H9 (cell line): ENCODE data around the gene SELPLG. TPM values are rescaled to one million over a fixed set of nuclear protein-coding genes. Genes with fewer than 3 reads are reported as not detected.

Experiments used
- DNase-seq: peaks from one replicate; pipeline ENCODE4 v3.0.0-alpha.2; 2017
- H2AFZ ChIP-seq: one replicate; pipeline ENCODE4 v1.6.1; 2013; ENCODE audit warnings: mild to moderate bottlenecking, low read length, control low read depth, moderate library complexity
- H2AK5ac ChIP-seq: 2 replicates; pipeline ENCODE4 v1.6.1; 2013; ENCODE audit warnings: low read length, control low read depth, mixed read lengths; ENCODE audit not compliant: insufficient read length
- H2BK120ac ChIP-seq: one replicate; pipeline ENCODE4 v1.6.1; 2013; ENCODE audit warnings: low read depth, mild to moderate bottlenecking, low read length, control low read depth, inconsistent platforms; ENCODE audit not compliant: poor library complexity, severe bottlenecking
- H2BK12ac ChIP-seq: 2 replicates; pipeline ENCODE4 v1.6.1; 2013; ENCODE audit warnings: low read length, control low read depth, mixed read lengths, low read depth; ENCODE audit not compliant: insufficient read length
- H2BK15ac ChIP-seq: 2 replicates; pipeline ENCODE4 v1.6.1; 2013; ENCODE audit warnings: low read depth, low read length, control low read depth
- H2BK20ac ChIP-seq: one replicate; pipeline ENCODE4 v1.6.1; 2013; ENCODE audit warnings: low read depth, mild to moderate bottlenecking, low read length, control low read depth, inconsistent platforms; ENCODE audit not compliant: poor library complexity, severe bottlenecking
- H2BK5ac ChIP-seq: 2 replicates; pipeline ENCODE4 v1.6.1; 2013; ENCODE audit warnings: low read length, control low read depth, mixed read lengths; ENCODE audit not compliant: insufficient read length
- H3K14ac ChIP-seq: 2 replicates; pipeline ENCODE4 v1.6.1; 2013; ENCODE audit warnings: low read length, control low read depth; ENCODE audit not compliant: insufficient read depth
- H3K18ac ChIP-seq: 2 replicates; pipeline ENCODE4 v1.6.1; 2013; ENCODE audit warnings: low read depth, mild to moderate bottlenecking, mixed read lengths, low read length, control low read depth; ENCODE audit not compliant: insufficient read length
- H3K23ac ChIP-seq: 2 replicates; pipeline ENCODE4 v1.6.1; 2013; ENCODE audit warnings: low read length, control low read depth, mixed read lengths, low read depth; ENCODE audit not compliant: insufficient read length
- H3K23me2 ChIP-seq: 2 replicates; pipeline ENCODE4 v1.6.1; 2013; ENCODE audit warnings: low read depth, mild to moderate bottlenecking, mixed read lengths, low read length, control low read depth; ENCODE audit not compliant: insufficient read length, poor library complexity, severe bottlenecking
- H3K27ac ChIP-seq: 2 replicates; pipeline ENCODE4 v1.5.1; 2013; ENCODE audit warnings: low read length, control low read depth, mixed read lengths, low read depth; ENCODE audit not compliant: insufficient read length
- H3K27me3 ChIP-seq: 2 replicates; pipeline ENCODE4 v1.6.1; 2013; ENCODE audit warnings: low read length, control low read depth, inconsistent platforms; ENCODE audit not compliant: insufficient read depth
- H3K4ac ChIP-seq: 2 replicates; pipeline ENCODE4 v1.6.1; 2013; ENCODE audit warnings: low read depth, mild to moderate bottlenecking, control low read depth, inconsistent platforms, low read length, moderate library complexity
- H3K4me1 ChIP-seq: 2 replicates; pipeline ENCODE4 v1.6.1; 2013; ENCODE audit warnings: low read length, control low read depth, inconsistent platforms; ENCODE audit not compliant: insufficient read depth
- H3K4me2 ChIP-seq: 2 replicates; pipeline ENCODE4 v1.6.1; 2013; ENCODE audit warnings: low read length, control low read depth, mixed read lengths; ENCODE audit not compliant: insufficient read length, insufficient read depth
- H3K56ac ChIP-seq: 2 replicates; pipeline ENCODE4 v1.6.1; 2013; ENCODE audit warnings: low read depth, mild to moderate bottlenecking, mixed read lengths, low read length, control low read depth; ENCODE audit not compliant: insufficient read length
- H3K79me1 ChIP-seq: 2 replicates; pipeline ENCODE4 v1.6.1; 2013; ENCODE audit warnings: low read depth, mild to moderate bottlenecking, moderate library complexity, low read length, control low read depth, inconsistent platforms; ENCODE audit not compliant: insufficient read depth, poor library complexity, severe bottlenecking
- H3K79me2 ChIP-seq: 2 replicates; pipeline ENCODE4 v1.6.1; 2013; ENCODE audit warnings: low read length, control low read depth, inconsistent platforms; ENCODE audit not compliant: insufficient read depth
- H3K9ac ChIP-seq: 2 replicates; pipeline ENCODE4 v1.6.1; 2013; ENCODE audit warnings: low read length, control low read depth, mixed read lengths; ENCODE audit not compliant: insufficient read length; ENCODE audit errors: extremely low read depth
- H3K9me3 ChIP-seq: one replicate; pipeline ENCODE4 v1.6.1; 2013; ENCODE audit warnings: low read depth, low read length, inconsistent platforms; ENCODE audit not compliant: control insufficient read depth
- H3T11ph ChIP-seq: one replicate; pipeline ENCODE4 v1.6.1; 2013; ENCODE audit warnings: mild to moderate bottlenecking, low read length, control low read depth, inconsistent platforms
- H4K20me1 ChIP-seq: one replicate; pipeline ENCODE4 v1.6.1; 2013; ENCODE audit not compliant: control insufficient read depth, insufficient read length, insufficient read depth
- H4K5ac ChIP-seq: 2 replicates; pipeline ENCODE4 v1.6.1; 2013; ENCODE audit warnings: low read depth, mild to moderate bottlenecking, mixed read lengths, low read length, control low read depth; ENCODE audit not compliant: insufficient read length
- H4K8ac ChIP-seq: replicated peaks from 2 replicates; pipeline ENCODE4 v1.6.1; 2013; ENCODE audit warnings: low read length, control low read depth, mixed read lengths, low read depth; ENCODE audit not compliant: insufficient read length
- H4K91ac ChIP-seq: 2 replicates; pipeline ENCODE4 v1.6.1; 2013; ENCODE audit warnings: low read depth, mild to moderate bottlenecking, moderate library complexity, mixed read lengths, low read length, control low read depth; ENCODE audit not compliant: insufficient read length
- H3K27ac Mint-ChIP-seq, 3 experiments: 2 replicates in 2 of 3; 3 replicates in 1 of 3; pipeline ENCODE4 v1.8.0; 2020 to 2021; ENCODE audit warnings: mixed read lengths in 3 of 3, mild to moderate bottlenecking in 1 of 3, moderate library complexity in 1 of 3
- H3K27me3 Mint-ChIP-seq: 2 replicates; pipeline ENCODE4 v1.8.0; 2021; ENCODE audit warnings: low read depth, mild to moderate bottlenecking, moderate library complexity, mixed read lengths
- H3K36me3 Mint-ChIP-seq, 3 experiments: 2 replicates in 2 of 3; 3 replicates in 1 of 3; pipeline ENCODE4 v1.8.0; 2020 to 2021; ENCODE audit warnings: low read depth in 3 of 3, mixed read lengths in 3 of 3; ENCODE audit not compliant: insufficient read depth in 1 of 3
- H3K4me1 Mint-ChIP-seq, 2 experiments: 2 replicates each; pipeline ENCODE4 v1.8.0; 2020; ENCODE audit warnings: mixed read lengths in 2 of 2
- H3K4me3 Mint-ChIP-seq, 2 experiments: 2 replicates in 1 of 2; 3 replicates in 1 of 2; pipeline ENCODE4 v1.8.0; 2020 to 2021; ENCODE audit warnings: mild to moderate bottlenecking in 2 of 2, mixed read lengths in 2 of 2, moderate library complexity in 1 of 2
- H3K9me3 Mint-ChIP-seq, 2 experiments: 2 replicates in 1 of 2; 3 replicates in 1 of 2; pipeline ENCODE4 v1.8.0; 2020; ENCODE audit warnings: mild to moderate bottlenecking in 2 of 2, mixed read lengths in 2 of 2, moderate library complexity in 1 of 2
- CTCF ChIP-seq: fragments of 200-600 bp; sonication (generic); conservative IDR thresholded peaks from 3 replicates; pipeline ENCODE4 v1.8.0; 2021; ENCODE audit warnings: antibody characterized with exemption, mild to moderate bottlenecking
- whole genome bisulfite sequencing: extraction: QIAGEN DNeasy Blood & Tissue Kit; methylation state at CpG from one replicate; pipeline ENCODE4 v1.1.7; 2013; ENCODE audit warnings: missing lambda C conversion rate, low lambda C conversion rate, mixed read lengths; ENCODE audit not compliant: insufficient read length; ENCODE audit errors: extremely low coverage; 5-methylcytosine and 5-hydroxymethylcytosine counted together
- total RNA-seq: library from RNA; stranded (reverse); gene quantifications from 2 replicates; pipeline ENCODE4 v1.2.1, GENCODE V29; 2021

Gene SELPLG
- total RNA-seq, 1 experiment from 2014 or later = 0.15 TPM

- H3K4me3 Mint-ChIP-seq = no peak overlapping the region
Measured at GRCh38 chr12:108653922-108654321, 20.2 kb upstream of the SELPLG start.

More at GRCh38 chr12:108653922-108654321, 20.2 kb upstream of the SELPLG start:
- Mint-ChIP-seq H3K27ac (no peak overlapping the region), H3K4me1 (peaks cover 24 to 26% of the 10 kb centered on the region in 2 experiments), H3K27me3 (no peaks in the 10 kb centered on the region), H3K36me3 (peaks cover 37 to 76% (median 55%) of the 10 kb centered on the region in 3 experiments), H3K9me3 (peaks cover 4 to 10% of the 10 kb centered on the region in 2 experiments; a peak in 3 of 5 replicates)
- Histone ChIP-seq H3K27ac (no peak overlapping the region), H4K20me1 (no peaks in the 10 kb centered on the region), H4K8ac (no peak overlapping the region), H2BK120ac (no peak overlapping the region), H4K5ac (no peak overlapping the region), H2AFZ (no peak overlapping the region), H3K23me2 (no peaks in the 10 kb centered on the region), H3K79me1 (no peaks in the 10 kb centered on the region), H3K4ac (no peak overlapping the region), H2BK15ac (no peak overlapping the region), H3K14ac (no peak overlapping the region), H3K79me2 (no peaks in the 10 kb centered on the region), H3K56ac (no peak overlapping the region), H2BK20ac (no peak overlapping the region), H3K4me1 (peaks cover 10% of the 10 kb centered on the region; the same call in 1 of the 2 replicates), H3K27me3 (no peaks in the 10 kb centered on the region), H3K9me3 (no peaks in the 10 kb centered on the region), H3K9ac (no peak overlapping the region), H4K91ac (no peak overlapping the region), H3K23ac (no peak overlapping the region), H3K4me2 (no peak overlapping the region), H3K18ac (no peak overlapping the region), H2BK12ac (no peak overlapping the region), H2AK5ac (no peak overlapping the region), H3T11ph (no peak overlapping the region), H2BK5ac (no peak overlapping the region)
- TF ChIP-seq CTCF = no peak
- DNase-seq = no peak
- no CpG with 5 or more reads among the region's 3 CpGs for whole genome bisulfite sequencing
